OCI-LY7 (cell line): ENCODE results near the gene AFTPH. TPM values are rescaled to one million over a fixed set of nuclear protein-coding genes. Genes with fewer than 3 reads are reported as not detected.

Source experiments
- BruUV-seq: library from RNA; stranded (reverse); fragments of 400-500 nt; replicated peaks from 2 replicates; lab custom pipeline; 2021; lab: Mats Ljungman, UMichigan
- CTCF ChIA-PET: fragments of 300-600 bp; sonication (Branson Sonifier 250); formaldehyde crosslinking; loops from one replicate; lab custom pipeline; 2022; ENCODE audit warnings: antibody characterized with exemption; ENCODE audit not compliant: unreplicated experiment; lab: Charles Lee
- POLR2A ChIA-PET: fragments of 300-600 bp; sonication (Branson Sonifier 250); formaldehyde crosslinking; loops from one replicate; lab custom pipeline; 2022; ENCODE audit warnings: antibody characterized with exemption; lab: Charles Lee
- DNase-seq: peaks from one replicate; pipeline ENCODE4 v3.0.0-alpha.2; 2015; ENCODE audit warnings: low spot score
- H2AFZ ChIP-seq: fragments of 200-600 bp; sonication (generic), shearing (Covaris generic); 2 replicates; pipeline ENCODE4 v1.6.1; 2014; ENCODE audit warnings: mild to moderate bottlenecking, antibody characterized with exemption, low read length, moderate library complexity
- H3K27ac ChIP-seq: fragments of 200-600 bp; sonication (generic); 2 replicates; pipeline ENCODE4 v1.5.1; 2014; ENCODE audit warnings: mixed run types, low read depth, mild to moderate bottlenecking, moderate library complexity, low read length, inconsistent platforms; ENCODE audit not compliant: poor library complexity, severe bottlenecking
- H3K36me3 ChIP-seq: fragments of 200-600 bp; sonication (generic); 2 replicates; pipeline ENCODE4 v1.6.1; 2014; ENCODE audit warnings: mild to moderate bottlenecking, antibody characterized with exemption, low read length, moderate library complexity, mixed read lengths; ENCODE audit not compliant: insufficient read depth
- H3K4me1 ChIP-seq: fragments of 200-600 bp; sonication (generic); 2 replicates; pipeline ENCODE4 v1.5.1; 2014; ENCODE audit warnings: mild to moderate bottlenecking, low read length; ENCODE audit not compliant: insufficient read depth, poor library complexity, severe bottlenecking
- H3K4me2 ChIP-seq: fragments of 200-600 bp; sonication (generic); 2 replicates; pipeline ENCODE4 v1.6.1; 2014; ENCODE audit warnings: mild to moderate bottlenecking, low read length
- H3K4me3 ChIP-seq: fragments of 200-600 bp; sonication (generic); 2 replicates; pipeline ENCODE4 v1.5.1; 2014; ENCODE audit warnings: mild to moderate bottlenecking, low read depth, low read length; ENCODE audit not compliant: poor library complexity, severe bottlenecking
- H3K79me2 ChIP-seq: fragments of 200-600 bp; sonication (generic); 2 replicates; pipeline ENCODE4 v1.6.1; 2016; ENCODE audit warnings: low read depth, mild to moderate bottlenecking, low read length, moderate library complexity, mixed read lengths; ENCODE audit not compliant: insufficient read depth
- H3K9me2 ChIP-seq: fragments of 200-600 bp; sonication (generic); 2 replicates; pipeline ENCODE4 v1.6.1; 2016; ENCODE audit warnings: mild to moderate bottlenecking, low read length, mixed read lengths; ENCODE audit not compliant: insufficient read depth
- H3K9me3 ChIP-seq: fragments of 200-600 bp; sonication (generic); 2 replicates; pipeline ENCODE4 v1.6.1; 2014; ENCODE audit warnings: mild to moderate bottlenecking, mixed run types, low read length, mixed read lengths
- H4K20me1 ChIP-seq: fragments of 200-600 bp; sonication (generic); 2 replicates; pipeline ENCODE4 v1.6.1; 2014; ENCODE audit warnings: mild to moderate bottlenecking, antibody characterized with exemption, low read length, moderate library complexity, mixed read lengths; ENCODE audit not compliant: insufficient read depth
- CTCF ChIP-seq: fragments of 200-600 bp; sonication (generic); conservative IDR thresholded peaks from 2 replicates; pipeline ENCODE4 v1.5.1; 2014; ENCODE audit warnings: mild to moderate bottlenecking, antibody characterized with exemption, low read length, moderate library complexity, mixed read lengths
- EZH2phosphoT487 ChIP-seq: fragments of 200-600 bp; sonication (generic); IDR thresholded peaks from 2 replicates; pipeline ENCODE4 v1.6.1; 2018; ENCODE audit warnings: low read depth, borderline replicate concordance, mild to moderate bottlenecking, mixed run types, antibody characterized with exemption, low read length, moderate library complexity, mixed read lengths
- intact Hi-C: fragments of 100-400 bp; cut with micrococcal nuclease; formaldehyde crosslinking; loops from one replicate; pipeline ENCODE4 v1.10.0; 2022; ENCODE audit not compliant: unreplicated experiment
- total RNA-seq, 2 experiments: library from RNA; depleted of rRNA in 1 of 2; stranded (reverse); fragments of >200 nt in 1 of 2; shearing (Covaris generic) in 1 of 2; gene quantifications; 2 replicates each; pipeline ENCODE4 v1.2.3, GENCODE V29; 2014 to 2022

AFTPH gene
- total RNA-seq, 2 experiments from 2014 or later, result 30.0 to 40.6 TPM

GRCh38 chr2:64543008-64543697 is 19.0 kb downstream of the AFTPH start:
- Histone ChIP-seq H4K20me1 (peaks cover 10% of the 10 kb centered on the region), H3K9me2 (no peaks in the 10 kb centered on the region; the same call in 1 of the 2 replicates), H3K4me1 (no peaks in the 10 kb centered on the region), H3K4me2 (no peak overlapping the region), H3K27ac (no peak overlapping the region), H3K9me3 (no peaks in the 10 kb centered on the region), H3K79me2 (peaks cover 77% of the 10 kb centered on the region), H3K4me3 (no peak overlapping the region), H2AFZ (no peak overlapping the region), H3K36me3 (peaks cover 7% of the 10 kb centered on the region; the same call in 1 of the 2 replicates)
- no TSS peak for BruUV-seq
- TF ChIP-seq CTCF, result no peak
- no peak for TF ChIP-seq EZH2phosphoT487
- no peak for DNase-seq
- intact Hi-C loops, result no loop called here
- POLR2A ChIA-PET, result interaction anchor here (0.9 kb wide), 1 partner anchor 15 kb away, joined by 3 read pairs; no protein-coding TSS in a partner anchor
- CTCF ChIA-PET, result no interaction called here

- H3K36me3 ChIP-seq, result peaks cover 41% of the 10 kb centered on the region
- H3K4me1 ChIP-seq, result no peaks in the 10 kb centered on the region
- intact Hi-C loops, result no loop called here
- H3K4me3 ChIP-seq, result no peak overlapping the region
- H3K27ac ChIP-seq, result no peak overlapping the region
- ChIA-PET POLR2A (interaction anchor here (0.7 kb wide), 1 partner anchor 83 kb away, joined by 8 read pairs; no protein-coding TSS in a partner anchor), CTCF (no interaction called here)
- no TSS peak for BruUV-seq
- H3K9me3 ChIP-seq, result no peaks in the 10 kb centered on the region
- H3K4me2 ChIP-seq, result no peak overlapping the region
- no peaks in the 10 kb centered on the region for H4K20me1 ChIP-seq
- no peaks in the 10 kb centered on the region for H3K9me2 ChIP-seq
- DNase-seq, result no peak
- TF ChIP-seq EZH2phosphoT487 (no peak), CTCF (no peak)
- peaks cover 40% of the 10 kb centered on the region; the same call in 1 of the 2 replicates for H3K79me2 ChIP-seq
- no peak overlapping the region for H2AFZ ChIP-seq
Measured at GRCh38 chr2:64548761-64549160, 24.6 kb downstream of the AFTPH start.

- H3K4me2 ChIP-seq, result no peak overlapping the region
- no peaks in the 10 kb centered on the region for H3K4me1 ChIP-seq
- no peak overlapping the region for H2AFZ ChIP-seq
- H3K36me3 ChIP-seq, result peaks cover 45% of the 10 kb centered on the region
- no peak overlapping the region for H3K27ac ChIP-seq
- no peaks in the 10 kb centered on the region for H3K9me3 ChIP-seq
- TF ChIP-seq EZH2phosphoT487 (no peak), CTCF (no peak)
- intact Hi-C loops, result no loop called here
- no TSS peak for BruUV-seq
- no peak for DNase-seq
- no peak overlapping the region for H3K4me3 ChIP-seq
- ChIA-PET CTCF (no interaction called here), POLR2A (interaction anchor here (0.6 to 0.9 kb wide), 3 partner anchors 10 to 27 kb away, joined by 3 read pairs; partner anchors contain the start of gene AFTPH)
- peaks cover 31% of the 10 kb centered on the region; the same call in 1 of the 2 replicates for H3K79me2 ChIP-seq
- H4K20me1 ChIP-seq, result no peaks in the 10 kb centered on the region
- no peaks in the 10 kb centered on the region for H3K9me2 ChIP-seq
Measured at GRCh38 chr2:64550042-64550441, 25.9 kb downstream of the AFTPH start.
